Thymus (tissue), 14 donors: ENCODE data around the gene ZNF684. TPM values are rescaled to one million over a fixed set of nuclear protein-coding genes. Genes with fewer than 3 reads are reported as not detected.
A peak's percentile ranks its signal among the peaks of the same experiment; 100 is the strongest.
"Not testable (repeated sequence)": the region's sequence is repeated elsewhere in the genome, so short reads cannot be mapped to it uniquely, and the experiment has no call there.

ENCODE experiments used
- DNase-seq, 9 donors: peaks; one replicate each; pipeline ENCODE4 v3.0.0-alpha.2; 2013; ENCODE audit warnings: low spot score in 9 of 9, low read depth in 6 of 9, missing footprints in 1 of 9
- H3K27ac ChIP-seq, 2 donors: one replicate each; pipeline ENCODE4 v1.5.1; 2013; ENCODE audit warnings: control low read depth in 1 of 2, low read depth in 1 of 2, low read length in 1 of 2, mild to moderate bottlenecking in 1 of 2, moderate library complexity in 1 of 2
- H3K27me3 ChIP-seq, 2 donors: one replicate each; pipeline ENCODE4 v1.5.1; 2013; ENCODE audit warnings: low read length in 1 of 2; ENCODE audit not compliant: control insufficient read depth in 2 of 2, insufficient read depth in 1 of 2
- H3K36me3 ChIP-seq, 2 donors: one replicate each; pipeline ENCODE4 v1.5.1; 2013; ENCODE audit warnings: low read length in 1 of 2, mild to moderate bottlenecking in 1 of 2, moderate library complexity in 1 of 2; ENCODE audit not compliant: control insufficient read depth in 2 of 2, insufficient read depth in 2 of 2
- H3K4me1 ChIP-seq, 2 donors: one replicate each; pipeline ENCODE4 v1.5.1; 2013; ENCODE audit warnings: low read length in 2 of 2; ENCODE audit not compliant: control insufficient read depth in 2 of 2, insufficient read depth in 2 of 2
- H3K4me3 ChIP-seq, 2 donors: one replicate each; pipeline ENCODE4 v1.5.1; 2013; ENCODE audit warnings: low read length in 2 of 2, control low read depth in 1 of 2, mild to moderate bottlenecking in 1 of 2
- H3K9me3 ChIP-seq, 2 donors: one replicate each; pipeline ENCODE4 v1.5.1; 2013; ENCODE audit warnings: low read length in 1 of 2, mild to moderate bottlenecking in 1 of 2; ENCODE audit not compliant: control insufficient read depth in 2 of 2, insufficient read depth in 1 of 2
- WGBS: extraction: QIAGEN DNeasy Blood & Tissue Kit; methylation state at CpG from one replicate; pipeline ENCODE4 v1.1.7; 2013; 5-methylcytosine and 5-hydroxymethylcytosine counted together
- long read RNA-seq, 10 donors: transcript quantifications; one replicate each; lab custom pipeline, GENCODE V29; 2026
- polyA plus RNA-seq: library from polyadenylated mRNA; stranded (reverse); fragments of 200-250 nt; gene quantifications from one replicate; pipeline ENCODE4 v1.2.3, GENCODE V29; 2013
- total RNA-seq: library from RNA; stranded (reverse); fragments of 120-200 nt; gene quantifications from one replicate; pipeline ENCODE4 v1.2.4, GENCODE V29; 2013
- donor health status: healthy.

The ZNF684 gene
- total RNA-seq = 5.7 TPM
- polyA plus RNA-seq = 9.5 TPM
- long read RNA-seq, donor 1 = 0 reads
- long read RNA-seq, donor 2, partial matches to known transcripts = 0 of 4 reads
- long read RNA-seq, donor 2, other reads (novel, unspliced or antisense) = 0 of 4 reads
- long read RNA-seq, donor 3, partial matches to known transcripts = 0 of 2 reads
- long read RNA-seq, donor 3, other reads (novel, unspliced or antisense) = 0 of 2 reads
- long read RNA-seq, donor 4 = 0 reads
- long read RNA-seq, donor 5, partial matches to known transcripts = 0 of 4 reads
- long read RNA-seq, donor 5, other reads (novel, unspliced or antisense) = 0 of 4 reads
- long read RNA-seq, donor 6, partial matches to known transcripts = 0 of 2 reads
- long read RNA-seq, donor 6, other reads (novel, unspliced or antisense) = 0 of 2 reads
- long read RNA-seq, donor 7, partial matches to known transcripts = 0 of 1 reads
- long read RNA-seq, donor 7, other reads (novel, unspliced or antisense) = 0 of 1 reads
- long read RNA-seq, donor 8 = 0 reads
- long read RNA-seq, donor 9, partial matches to known transcripts = 0 of 3 reads
- long read RNA-seq, donor 9, other reads (novel, unspliced or antisense) = 0 of 3 reads
- long read RNA-seq, donor 10, partial matches to known transcripts = 0 of 1 reads
- long read RNA-seq, donor 10, other reads (novel, unspliced or antisense) = 0 of 1 reads

GRCh38 chr1:40531381-40532061 is at the start of gene ZNF684:
Gene ZNF684, plus strand, starts transcription at chr1:40531637. Its CDS starts 1,530 bp downstream, at chr1:40533167.
- Histone ChIP-seq H3K27me3 (no peaks in the 10 kb centered on the region), H3K36me3 (no peaks in the 10 kb centered on the region), H3K27ac (peak within 1 kb of the TSS; percentile 52 to 68), H3K4me3 (peak within 1 kb of the TSS; percentile 60 to 66), H3K4me1 (peaks cover 7 to 8% of the 10 kb centered on the region in 2 donors), H3K9me3 (peaks cover 0 to 6% of the 10 kb centered on the region in 2 donors)
- WGBS = under 1% methylated on average over 35 of the region's 35 CpGs
- DNase-seq = peak; percentile 74 to 93 (median 84)

GRCh38 chr1:40495315-40495903 is 36.0 kb upstream of the ZNF684 start:
- Histone ChIP-seq H3K9me3 (peaks cover 9 to 17% of the 10 kb centered on the region in 2 donors), H3K4me1 (no peaks in the 10 kb centered on the region), H3K4me3 (no peak overlapping the region), H3K36me3 (peaks cover 12 to 34% of the 10 kb centered on the region in 2 donors), H3K27me3 (no peaks in the 10 kb centered on the region), H3K27ac (no peak overlapping the region)
- no peak for DNase-seq
- WGBS = 99% methylated on average over 4 of the region's 4 CpGs

- DNase-seq, H3K27me3 ChIP-seq, H3K4me3 ChIP-seq, H3K27ac ChIP-seq, H3K4me1 ChIP-seq, H3K36me3 ChIP-seq: not testable (repeated sequence)
- peaks cover 0 to 44% of the 10 kb centered on the region in 2 donors for H3K9me3 ChIP-seq
- 97% methylated on average over 4 of the region's 4 CpGs for WGBS
Measured at GRCh38 chr1:40502651-40503050, 28.8 kb upstream of the ZNF684 start.

GRCh38 chr1:40507973-40508372 is 23.5 kb upstream of the ZNF684 start:
- 63% methylated on average over 6 of the region's 6 CpGs for WGBS
- DNase-seq = no peak
- Histone ChIP-seq H3K4me3 (peak overlapping the region; percentile 72 to 93), H3K27ac (peak overlapping the region in 1 of 2 donors; percentile 94), H3K27me3 (no peaks in the 10 kb centered on the region), H3K4me1 (peaks cover 5 to 6% of the 10 kb centered on the region in 2 donors), H3K36me3 (peaks cover 0 to 4% of the 10 kb centered on the region in 2 donors), H3K9me3 (peaks cover 0 to 30% of the 10 kb centered on the region in 2 donors)

- peaks cover 5 to 6% of the 10 kb centered on the region in 2 donors for H3K4me1 ChIP-seq
- WGBS = under 1% methylated on average over 76 of the region's 76 CpGs
- H3K4me3 ChIP-seq = peak within 1 kb of the TSS; percentile 72 to 93
- peak within 1 kb of the TSS; percentile 78 to 94 for H3K27ac ChIP-seq
- DNase-seq = peak; percentile 55 to 89 (median 70)
- peaks cover 0 to 30% of the 10 kb centered on the region in 2 donors for H3K9me3 ChIP-seq
- H3K36me3 ChIP-seq = peaks cover 0 to 4% of the 10 kb centered on the region in 2 donors
- H3K27me3 ChIP-seq = no peaks in the 10 kb centered on the region
Measured at GRCh38 chr1:40508375-40509341, 22.8 kb upstream of the ZNF684 start, which contains the start of gene EXO5. Gene EXO5, plus strand, starts transcription at chr1:40508767. Its CDS starts 5,778 bp downstream, at chr1:40514545.

- H3K36me3 ChIP-seq = peaks cover 11 to 15% of the 10 kb centered on the region in 2 donors
- no peaks in the 10 kb centered on the region for H3K4me1 ChIP-seq
- peaks cover 0 to 43% of the 10 kb centered on the region in 2 donors for H3K9me3 ChIP-seq
- no peak for DNase-seq
- 97% methylated on average over 2 of the region's 2 CpGs for WGBS
- no peaks in the 10 kb centered on the region for H3K27me3 ChIP-seq
- H3K4me3 ChIP-seq = no peak overlapping the region
- H3K27ac ChIP-seq = no peak overlapping the region
Measured at GRCh38 chr1:40519517-40519916, 11.9 kb upstream of the ZNF684 start.

- H3K27ac ChIP-seq = peak overlapping the region; percentile 52 to 68
- DNase-seq = peak in 1 of 9 donors; percentile 12
- 32% methylated on average over 5 of the region's 5 CpGs for WGBS
- peaks cover 7 to 8% of the 10 kb centered on the region in 2 donors for H3K4me1 ChIP-seq
- H3K4me3 ChIP-seq = peak overlapping the region; percentile 60 to 66
- no peaks in the 10 kb centered on the region for H3K36me3 ChIP-seq
- no peaks in the 10 kb centered on the region for H3K27me3 ChIP-seq
- H3K9me3 ChIP-seq = peaks cover 0 to 6% of the 10 kb centered on the region in 2 donors
Measured at GRCh38 chr1:40530735-40531380, 579 bp upstream of the ZNF684 start.
